ENCODE results near the gene MEGF9.
"Not testable (repeated sequence)": the region's sequence is repeated elsewhere in the genome, so short reads cannot be mapped to it uniquely, and the experiment has no call there.

The MEGF9 gene

DNA sequence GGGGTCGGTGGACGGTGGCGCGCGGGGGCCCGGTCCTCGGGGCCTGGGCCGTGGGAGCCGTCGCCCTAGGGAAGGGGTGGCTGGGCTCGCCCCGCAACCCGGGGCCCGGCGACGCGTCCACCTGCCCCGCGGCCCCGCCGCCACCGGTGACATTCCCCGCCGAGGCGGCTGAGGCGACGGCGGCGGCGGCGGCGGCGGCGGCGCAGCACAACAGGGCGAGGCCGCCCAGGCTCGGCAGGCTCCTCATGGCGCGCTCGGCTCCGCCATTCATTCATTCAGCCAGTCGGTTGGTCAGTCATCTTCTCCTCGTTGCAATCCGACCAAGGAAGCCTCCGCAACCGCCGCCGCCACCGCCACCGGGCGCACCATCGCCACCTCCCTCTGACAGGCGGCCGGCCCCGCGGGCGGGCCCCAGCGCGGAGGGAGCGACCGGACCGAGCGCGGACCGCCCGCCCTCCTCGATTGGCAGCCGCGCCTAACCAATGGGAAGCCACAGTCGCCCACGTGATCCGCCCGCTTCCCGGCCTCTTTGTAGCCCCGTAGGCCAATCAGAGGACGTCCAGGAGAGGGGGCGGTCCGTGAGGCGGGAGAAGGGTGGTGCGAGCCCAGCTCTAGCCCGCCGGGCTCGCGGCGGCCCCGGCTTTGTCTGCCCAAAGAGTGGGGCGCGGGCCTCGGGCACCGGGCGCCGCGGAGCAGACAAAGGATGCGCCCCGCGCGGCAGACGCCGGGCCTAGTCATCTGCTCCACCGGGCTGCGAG is at the start of gene MEGF9:
MEGF9 (minus strand) TSS at position 383 of the 758 bp plus-strand sequence; CDS start at position 271, 112 bp downstream.
- peak; percentile 95 for DNase-seq (ENCODE audit: low spot score)

DNA sequence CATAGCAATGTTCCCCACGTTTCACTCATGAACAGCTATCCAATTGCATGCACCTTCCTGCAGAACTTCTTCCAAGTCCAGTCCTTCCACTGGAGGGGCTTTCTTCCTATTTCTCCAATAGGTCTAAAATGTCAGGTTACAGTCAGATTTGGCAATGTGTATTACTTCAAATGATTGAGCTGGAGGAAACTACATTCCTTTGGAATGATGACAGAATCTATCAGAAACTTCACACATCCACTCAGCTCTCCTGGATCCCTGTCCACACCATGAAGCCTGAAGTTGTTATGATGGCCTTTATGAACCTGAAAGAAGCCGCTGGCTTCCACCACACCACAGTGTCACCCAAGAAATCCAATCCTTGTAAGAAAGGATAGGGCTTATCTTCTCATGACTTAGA is 46.7 kb upstream of the MEGF9 start:
- no peak for DNase-seq (ENCODE audit: low spot score)

GRCh38 chr9:120759755-120760400 is 45.6 kb upstream of the MEGF9 start:
- no peak for DNase-seq (ENCODE audit: low spot score)

DNA sequence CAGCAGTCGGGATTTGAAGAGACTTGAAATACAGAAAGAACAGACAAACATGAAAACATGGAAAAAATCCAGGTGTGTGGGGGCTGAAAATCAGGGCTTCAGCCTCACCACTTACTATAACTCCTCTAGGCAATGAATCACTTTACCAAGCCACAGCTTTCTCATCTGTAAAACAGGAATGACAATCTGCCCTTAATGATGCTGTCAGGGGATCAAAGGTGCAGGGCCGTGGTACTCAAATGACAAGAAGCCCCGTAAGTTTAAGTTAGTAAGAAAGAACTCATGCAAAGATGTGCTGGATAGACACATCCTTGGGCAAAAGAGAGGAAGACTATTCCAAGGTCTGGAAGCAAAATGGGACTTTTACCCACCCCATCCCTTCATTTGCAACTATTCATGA is 44.3 kb upstream of the MEGF9 start:
- DNase-seq (ENCODE audit: low spot score) = no peak

- DNase-seq (ENCODE audit: low spot score) = no peak
Measured at GRCh38 chr9:120757026-120757913, 43.0 kb upstream of the MEGF9 start.

- no peak for DNase-seq (ENCODE audit: low spot score)
Measured at GRCh38 chr9:120756531-120756930, 42.3 kb upstream of the MEGF9 start.

GRCh38 chr9:120755810-120756434 is 41.7 kb upstream of the MEGF9 start:
- DNase-seq (ENCODE audit: low spot score) = peak; percentile 80

- DNase-seq (ENCODE audit: low spot score) = no peak
Measured at GRCh38 chr9:120755044-120755443, 40.8 kb upstream of the MEGF9 start.

DNA sequence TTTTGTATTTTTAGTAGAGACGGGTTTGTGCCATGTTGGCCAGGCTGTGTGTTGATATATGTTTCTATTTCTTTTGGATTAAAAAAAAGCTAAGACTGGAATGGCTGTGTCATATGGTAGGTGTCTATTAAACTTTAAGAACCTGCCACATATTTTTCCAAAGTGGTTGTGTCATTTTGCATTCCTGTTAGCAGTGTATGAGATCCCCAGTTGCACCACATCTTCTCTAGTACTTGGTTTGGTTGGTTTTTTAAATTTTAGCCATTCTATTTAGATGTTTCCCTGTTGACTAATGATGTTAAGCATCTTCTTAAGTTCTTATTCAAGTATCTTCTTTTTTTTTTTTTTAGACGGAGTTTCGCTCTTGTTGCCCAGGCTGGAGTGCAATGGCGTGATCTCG is 36.2 kb upstream of the MEGF9 start:
- no peak for DNase-seq (ENCODE audit: low spot score)

DNA sequence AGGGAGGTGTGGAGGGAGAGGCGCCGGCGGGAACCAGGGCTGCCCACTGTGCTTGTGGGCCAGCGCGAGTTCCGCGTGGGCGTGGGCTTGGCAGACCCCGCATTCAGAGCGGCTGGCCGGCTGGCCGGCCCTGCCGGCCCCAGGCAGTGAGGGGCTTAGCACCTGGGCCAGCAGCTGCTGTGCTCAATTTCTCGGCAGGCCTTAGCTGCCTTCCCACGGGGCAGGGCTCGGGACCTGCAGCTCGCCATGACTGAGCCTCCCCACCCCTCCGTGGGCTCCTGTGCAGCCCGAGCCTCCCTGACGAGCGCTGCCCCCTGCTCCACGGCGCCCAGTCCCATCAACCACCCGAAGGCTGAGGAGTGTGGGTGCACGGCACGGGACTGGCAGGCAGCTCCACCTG is 32.1 kb upstream of the MEGF9 start:
- DNase-seq (ENCODE audit: low spot score) = not testable (repeated sequence)

- DNase-seq (ENCODE audit: low spot score) = no peak
Measured at GRCh38 chr9:120745278-120745677, 31.0 kb upstream of the MEGF9 start.

GRCh38 chr9:120742951-120743416 is 28.7 kb upstream of the MEGF9 start:
- DNase-seq (ENCODE audit: low spot score) = peak; percentile 23

GRCh38 chr9:120741701-120742100 is 27.4 kb upstream of the MEGF9 start:
- DNase-seq (ENCODE audit: low spot score) = no peak

- DNase-seq (ENCODE audit: low spot score) = no peak
Measured at GRCh38 chr9:120741191-120741590, 26.9 kb upstream of the MEGF9 start.

DNA sequence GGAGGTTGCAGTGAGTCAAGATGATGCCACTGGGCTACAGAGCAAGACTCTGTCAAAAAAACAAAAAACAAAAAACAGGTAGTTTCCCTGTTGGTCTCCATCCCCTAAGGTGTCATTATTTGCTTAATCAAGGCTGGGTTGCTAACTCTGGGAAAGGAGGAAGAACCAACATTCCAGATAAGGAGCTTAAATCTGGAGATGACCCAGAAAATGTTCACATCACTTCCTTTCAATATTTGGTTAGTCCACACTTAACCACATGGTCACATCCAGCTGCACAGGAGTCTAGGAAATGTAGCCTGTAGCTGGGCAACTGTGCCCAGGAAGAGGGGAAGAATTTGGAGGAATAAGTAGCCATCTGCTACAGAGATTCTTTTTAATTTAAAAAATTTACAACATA is 25.9 kb upstream of the MEGF9 start:
- no peak for DNase-seq (ENCODE audit: low spot score)

- no peak for DNase-seq (ENCODE audit: low spot score)
Measured at GRCh38 chr9:120737416-120738165, 23.3 kb upstream of the MEGF9 start.

GRCh38 chr9:120736881-120737280 is 22.6 kb upstream of the MEGF9 start:
- no peak for DNase-seq (ENCODE audit: low spot score)

DNA sequence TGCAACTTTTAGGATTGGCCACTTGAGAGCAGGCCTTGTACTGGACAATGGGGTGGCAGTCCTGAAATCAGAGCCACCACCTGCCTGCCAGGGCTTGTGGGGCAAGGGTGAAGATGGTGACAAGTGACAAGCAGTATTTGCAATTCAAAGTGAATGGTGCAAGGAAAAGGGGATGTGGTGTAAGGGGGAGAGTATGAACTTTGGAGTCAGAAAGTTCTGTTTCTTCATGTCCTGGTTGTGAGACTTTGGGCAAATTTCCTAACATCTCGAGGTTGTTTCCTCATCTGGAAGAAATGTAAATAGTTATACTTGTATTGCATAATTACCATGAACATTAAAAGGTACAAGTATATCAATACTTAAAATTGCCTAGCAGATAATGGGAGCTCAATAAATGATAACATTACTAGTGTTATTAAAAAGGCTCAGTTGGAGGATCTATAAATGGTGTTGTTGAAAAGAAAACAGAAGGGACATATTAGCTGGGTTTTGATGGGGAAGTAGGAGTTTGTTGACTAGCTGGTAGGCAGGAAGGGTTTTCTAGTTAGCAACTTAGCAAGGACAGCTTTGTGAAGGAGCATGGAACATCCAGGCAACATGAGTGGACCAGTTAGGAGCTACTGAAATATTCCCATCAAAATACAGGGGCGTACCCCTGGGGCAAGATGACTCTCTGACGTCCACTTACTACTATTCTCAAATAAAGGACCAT is 21.3 kb upstream of the MEGF9 start:
- no peak for DNase-seq (ENCODE audit: low spot score)

GRCh38 chr9:120734607-120735410 is 20.5 kb upstream of the MEGF9 start:
- DNase-seq (ENCODE audit: low spot score) = no peak

GRCh38 chr9:120733190-120733589 is 18.9 kb upstream of the MEGF9 start:
- DNase-seq (ENCODE audit: low spot score) = no peak

All from CD4-positive, alpha-beta T cell treated with Interleukin-15 for 4 hours (primary cell).